Naive thymus-derived CD8-positive, alpha-beta T cell (primary cell): ENCODE measurements around the gene MTR. TPM values are rescaled to one million over a fixed set of nuclear protein-coding genes. Genes with fewer than 3 reads are reported as not detected.

ENCODE experiments used
- ATAC-seq, 2 donors: fragments of 150-1000 bp; cut with Tn5 transposase in 1 of 2; sonication (Bioruptor Pico), chemical (Tn5 transposase) in 1 of 2; 1 replicate in 1 of 2; 2 replicates in 1 of 2; pipeline ENCODE4 v1.10.0; 2021; ENCODE audit warnings: mild to moderate bottlenecking in 2 of 2, moderate library complexity in 2 of 2
- POLR2A ChIA-PET: fragments of 350-600 bp; sonication (Branson Sonifier 250); formaldehyde crosslinking; loops from one replicate; lab custom pipeline; 2021; ENCODE audit warnings: antibody characterized with exemption; lab: Charles Lee
- DNase-seq, 10 donors: peaks; one replicate each; pipeline versions ENCODE4 v3.0.0 to v3.0.0-alpha.2; 2020 to 2022
- H3K27ac Mint-ChIP-seq, 10 donors: one replicate each; pipeline ENCODE4 v1.8.0; 2020 to 2022; ENCODE audit warnings: mild to moderate bottlenecking in 10 of 10, mixed read lengths in 10 of 10, moderate library complexity in 4 of 10, inconsistent platforms in 1 of 10
- H3K27me3 Mint-ChIP-seq, 5 donors: one replicate each; pipeline ENCODE4 v1.8.0; 2021 to 2022; ENCODE audit warnings: mixed read lengths in 5 of 5
- H3K36me3 Mint-ChIP-seq, 3 donors: one replicate each; pipeline ENCODE4 v1.8.0; 2020 to 2022; ENCODE audit warnings: mixed read lengths in 3 of 3, mild to moderate bottlenecking in 2 of 3, inconsistent platforms in 1 of 3
- H3K4me1 Mint-ChIP-seq, 4 donors: one replicate each; pipeline ENCODE4 v1.8.0; 2021 to 2022; ENCODE audit warnings: mixed read lengths in 4 of 4
- H3K4me3 Mint-ChIP-seq, 10 donors: one replicate each; pipeline ENCODE4 v1.8.0; 2020 to 2022; ENCODE audit warnings: mild to moderate bottlenecking in 10 of 10, mixed read lengths in 10 of 10, moderate library complexity in 6 of 10, inconsistent platforms in 1 of 10
- H3K9me3 Mint-ChIP-seq, 9 donors: one replicate each; pipeline ENCODE4 v1.8.0; 2020 to 2022; ENCODE audit warnings: mixed read lengths in 9 of 9, mild to moderate bottlenecking in 3 of 9, inconsistent platforms in 1 of 9, moderate library complexity in 1 of 9
- polyA plus RNA-seq, 3 donors: library from polyadenylated mRNA; unstranded; fragments of 300-500 nt; fragmentation: Illumina TruSeq; gene quantifications; one replicate each; pipeline ENCODE4 v1.2.3, GENCODE V29; 2021
- total RNA-seq, 8 experiments: library from RNA in 2 of 8; stranded (reverse) in 2 of 8; gene quantifications; one replicate each; pipeline ENCODE4 v1.2.3 and lab custom pipeline; 2021 to 2026

MTR gene
- total and polyA plus RNA-seq, 5 experiments from 2014 or later = 14.8 to 67.9 (median 25.6) TPM

GRCh38 chr1:236794585-236795034, 482 bp upstream of the MTR start:
- DNase-seq (no peak), ATAC-seq (peak in 1 of 2 donors; percentile 31)

GRCh38 chr1:236795757-236796667, 920 bp downstream of the MTR start:
- peak in 6 of 10 donors; percentile 68 to 78 (median 74) for DNase-seq
- ATAC-seq = peak; percentile 13 to 42
- peak overlapping the region; percentile 92 to 98 (median 95) for H3K4me3 Mint-ChIP-seq
- POLR2A ChIA-PET = interaction anchor here (1.0 to 2.8 kb wide), 4 partner anchors 10 to 514 kb away, joined by 3 to 20 read pairs (median 3); partner anchors contain the start of gene ERO1B
- peaks cover 0 to 7% (median 2%) of the 10 kb centered on the region in 3 donors for H3K36me3 Mint-ChIP-seq
- H3K27me3 Mint-ChIP-seq = peaks cover 0 to 8% (median 0%) of the 10 kb centered on the region in 5 donors
- peaks cover 36 to 50% (median 46%) of the 10 kb centered on the region in 4 donors for H3K4me1 Mint-ChIP-seq
- H3K9me3 Mint-ChIP-seq = no peaks in the 10 kb centered on the region
- peak overlapping the region; percentile 96 to 100 (median 98) for H3K27ac Mint-ChIP-seq

More at GRCh38 chr1:236794585-236795034, 482 bp upstream of the MTR start:
- POLR2A ChIA-PET = interaction anchor here (0.8 to 2.8 kb wide), 6 partner anchors 8 to 1290 kb away, joined by 3 to 20 read pairs (median 4); partner anchors contain the start of gene HEATR1
- Mint-ChIP-seq H3K36me3 (no peaks in the 10 kb centered on the region), H3K9me3 (no peaks in the 10 kb centered on the region), H3K4me1 (peaks cover 29 to 37% (median 33%) of the 10 kb centered on the region in 4 donors), H3K27me3 (peaks cover 0 to 8% (median 0%) of the 10 kb centered on the region in 5 donors), H3K27ac (peak overlapping the region; percentile 96 to 100 (median 98)), H3K4me3 (peak overlapping the region; percentile 92 to 98 (median 95))

GRCh38 chr1:236799001-236799400, 3.9 kb downstream of the MTR start:
- peak overlapping the region in 1 of 10 donors; percentile 19 for H3K4me3 Mint-ChIP-seq
- ATAC-seq = no peak

GRCh38 chr1:236800002-236800620, 5.0 kb downstream of the MTR start:
- Mint-ChIP-seq H3K4me1 (peaks cover 49 to 74% (median 67%) of the 10 kb centered on the region in 4 donors), H3K27me3 (no peaks in the 10 kb centered on the region), H3K4me3 (peak overlapping the region in 3 of 10 donors; percentile 7 to 27 (median 8)), H3K27ac (peak overlapping the region in 5 of 10 donors; percentile 4 to 35 (median 25)), H3K9me3 (no peaks in the 10 kb centered on the region), H3K36me3 (peaks cover 0 to 33% (median 7%) of the 10 kb centered on the region in 3 donors)
- DNase-seq = no peak
- ATAC-seq = no peak
- POLR2A ChIA-PET = interaction anchor here (0.5 kb wide), 1 partner anchor 15 kb away, joined by 3 read pairs; no protein-coding TSS in a partner anchor

More at GRCh38 chr1:236799001-236799400, 3.9 kb downstream of the MTR start:
- Mint-ChIP-seq H3K27me3 (no peaks in the 10 kb centered on the region), H3K27ac (peak overlapping the region in 1 of 10 donors; percentile 3), H3K4me1 (peaks cover 55 to 76% (median 69%) of the 10 kb centered on the region in 4 donors), H3K9me3 (no peaks in the 10 kb centered on the region), H3K36me3 (peaks cover 0 to 25% (median 4%) of the 10 kb centered on the region in 3 donors)
- DNase-seq = no peak
- POLR2A ChIA-PET = no interaction called here

- peaks cover 49 to 78% (median 72%) of the 10 kb centered on the region in 4 donors for H3K4me1 Mint-ChIP-seq
- peak overlapping the region in 3 of 10 donors; percentile 4 to 30 (median 16) for H3K27ac Mint-ChIP-seq
- POLR2A ChIA-PET = interaction anchor here (0.5 kb wide), 1 partner anchor 16 kb away, joined by 3 read pairs; no protein-coding TSS in a partner anchor
- DNase-seq = no peak
- no peaks in the 10 kb centered on the region for H3K9me3 Mint-ChIP-seq
- peaks cover 0 to 38% (median 8%) of the 10 kb centered on the region in 3 donors for H3K36me3 Mint-ChIP-seq
- no peak for ATAC-seq
- no peaks in the 10 kb centered on the region for H3K27me3 Mint-ChIP-seq
- no peak overlapping the region for H3K4me3 Mint-ChIP-seq
Observed at GRCh38 chr1:236800623-236801022, 5.5 kb downstream of the MTR start.

- peak overlapping the region in 5 of 10 donors; percentile 11 to 43 (median 27) for H3K27ac Mint-ChIP-seq
- no peak for DNase-seq
- POLR2A ChIA-PET = no interaction called here
- H3K4me3 Mint-ChIP-seq = peak overlapping the region in 4 of 10 donors; percentile 1 to 48 (median 30)
- H3K27me3 Mint-ChIP-seq = no peaks in the 10 kb centered on the region
- ATAC-seq = no peak
- peaks cover 40 to 76% (median 60%) of the 10 kb centered on the region in 4 donors for H3K4me1 Mint-ChIP-seq
- no peaks in the 10 kb centered on the region for H3K9me3 Mint-ChIP-seq
- peaks cover 0 to 53% (median 11%) of the 10 kb centered on the region in 3 donors for H3K36me3 Mint-ChIP-seq
Observed at GRCh38 chr1:236802264-236802663, 7.2 kb downstream of the MTR start.

- Mint-ChIP-seq H3K36me3 (peaks cover 5 to 89% (median 29%) of the 10 kb centered on the region in 3 donors), H3K9me3 (no peaks in the 10 kb centered on the region), H3K27me3 (no peaks in the 10 kb centered on the region), H3K4me1 (peaks cover 22 to 46% (median 28%) of the 10 kb centered on the region in 4 donors), H3K27ac (no peak overlapping the region), H3K4me3 (no peak overlapping the region)
- POLR2A ChIA-PET = no interaction called here
- ATAC-seq (no peak), DNase-seq (no peak)
Observed at GRCh38 chr1:236806634-236807033, 11.5 kb downstream of the MTR start.

- H3K36me3 Mint-ChIP-seq = peaks cover 10 to 92% (median 34%) of the 10 kb centered on the region in 3 donors
- H3K27ac Mint-ChIP-seq = no peak overlapping the region
- H3K9me3 Mint-ChIP-seq = no peaks in the 10 kb centered on the region
- ATAC-seq (no peak), DNase-seq (no peak)
- H3K4me3 Mint-ChIP-seq = no peak overlapping the region
- POLR2A ChIA-PET = no interaction called here
- H3K27me3 Mint-ChIP-seq = no peaks in the 10 kb centered on the region
- H3K4me1 Mint-ChIP-seq = peaks cover 8 to 33% (median 16%) of the 10 kb centered on the region in 4 donors
Observed at GRCh38 chr1:236808005-236808404, 12.9 kb downstream of the MTR start.

GRCh38 chr1:236808564-236809130, 13.6 kb downstream of the MTR start:
- no peaks in the 10 kb centered on the region for H3K9me3 Mint-ChIP-seq
- H3K27me3 Mint-ChIP-seq = no peaks in the 10 kb centered on the region
- peaks cover 10 to 93% (median 35%) of the 10 kb centered on the region in 3 donors for H3K36me3 Mint-ChIP-seq
- POLR2A ChIA-PET = interaction anchor here (0.6 kb wide), 1 partner anchor 19 kb away, joined by 4 read pairs; no protein-coding TSS in a partner anchor
- ATAC-seq (no peak), DNase-seq (no peak)
- peaks cover 8 to 26% (median 13%) of the 10 kb centered on the region in 4 donors for H3K4me1 Mint-ChIP-seq
- H3K27ac Mint-ChIP-seq = no peak overlapping the region
- H3K4me3 Mint-ChIP-seq = no peak overlapping the region

GRCh38 chr1:236809148-236809547, 14.1 kb downstream of the MTR start:
- Mint-ChIP-seq H3K9me3 (no peaks in the 10 kb centered on the region), H3K36me3 (peaks cover 10 to 94% (median 38%) of the 10 kb centered on the region in 3 donors), H3K4me1 (peaks cover 8 to 21% (median 13%) of the 10 kb centered on the region in 4 donors), H3K27ac (peak overlapping the region in 2 of 10 donors; percentile 4 to 80), H3K27me3 (no peaks in the 10 kb centered on the region), H3K4me3 (no peak overlapping the region)
- POLR2A ChIA-PET = interaction anchor here (0.6 kb wide), 1 partner anchor 20 kb away, joined by 4 read pairs; no protein-coding TSS in a partner anchor
- no peak for DNase-seq
- no peak for ATAC-seq

- H3K27me3 Mint-ChIP-seq = no peaks in the 10 kb centered on the region
- no peaks in the 10 kb centered on the region for H3K9me3 Mint-ChIP-seq
- DNase-seq (no peak), ATAC-seq (no peak)
- POLR2A ChIA-PET = no interaction called here
- peak overlapping the region in 1 of 10 donors; percentile 34 for H3K27ac Mint-ChIP-seq
- no peak overlapping the region for H3K4me3 Mint-ChIP-seq
- H3K4me1 Mint-ChIP-seq = peaks cover 6 to 19% (median 10%) of the 10 kb centered on the region in 4 donors
- H3K36me3 Mint-ChIP-seq = peaks cover 10 to 94% (median 36%) of the 10 kb centered on the region in 3 donors
Observed at GRCh38 chr1:236810018-236810417, 14.9 kb downstream of the MTR start.
